HFF-Myc (cell line): ENCODE results near the gene ABCF3.

Experiments
- DNase-seq: peaks from one replicate; pipeline ENCODE4 v3.0.0-alpha.2; 2011; ENCODE audit warnings: low read depth; ENCODE audit errors: extremely low read depth
- H3K4me3 ChIP-seq: replicated peaks from 2 replicates; pipeline ENCODE4 v1.5.1; 2011; ENCODE audit warnings: low read depth, mild to moderate bottlenecking, control low read depth, low read length
- TF ChIP-seq, protein P1 (sequence below): IDR thresholded peaks from 2 replicates; pipeline ENCODE4 v1.5.1; 2012; ENCODE audit warnings: mild to moderate bottlenecking, low read depth, low read length, control low read depth; ENCODE audit errors: missing control alignments

Gene ABCF3

GRCh38 chr3:184173374-184173722 lies 12.7 kb upstream of the ABCF3 start:
- no peak overlapping the region for H3K4me3 ChIP-seq
- TF ChIP-seq, protein P1, sequence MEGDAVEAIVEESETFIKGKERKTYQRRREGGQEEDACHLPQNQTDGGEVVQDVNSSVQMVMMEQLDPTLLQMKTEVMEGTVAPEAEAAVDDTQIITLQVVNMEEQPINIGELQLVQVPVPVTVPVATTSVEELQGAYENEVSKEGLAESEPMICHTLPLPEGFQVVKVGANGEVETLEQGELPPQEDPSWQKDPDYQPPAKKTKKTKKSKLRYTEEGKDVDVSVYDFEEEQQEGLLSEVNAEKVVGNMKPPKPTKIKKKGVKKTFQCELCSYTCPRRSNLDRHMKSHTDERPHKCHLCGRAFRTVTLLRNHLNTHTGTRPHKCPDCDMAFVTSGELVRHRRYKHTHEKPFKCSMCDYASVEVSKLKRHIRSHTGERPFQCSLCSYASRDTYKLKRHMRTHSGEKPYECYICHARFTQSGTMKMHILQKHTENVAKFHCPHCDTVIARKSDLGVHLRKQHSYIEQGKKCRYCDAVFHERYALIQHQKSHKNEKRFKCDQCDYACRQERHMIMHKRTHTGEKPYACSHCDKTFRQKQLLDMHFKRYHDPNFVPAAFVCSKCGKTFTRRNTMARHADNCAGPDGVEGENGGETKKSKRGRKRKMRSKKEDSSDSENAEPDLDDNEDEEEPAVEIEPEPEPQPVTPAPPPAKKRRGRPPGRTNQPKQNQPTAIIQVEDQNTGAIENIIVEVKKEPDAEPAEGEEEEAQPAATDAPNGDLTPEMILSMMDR, result no peak
- no peak for DNase-seq

DNA sequence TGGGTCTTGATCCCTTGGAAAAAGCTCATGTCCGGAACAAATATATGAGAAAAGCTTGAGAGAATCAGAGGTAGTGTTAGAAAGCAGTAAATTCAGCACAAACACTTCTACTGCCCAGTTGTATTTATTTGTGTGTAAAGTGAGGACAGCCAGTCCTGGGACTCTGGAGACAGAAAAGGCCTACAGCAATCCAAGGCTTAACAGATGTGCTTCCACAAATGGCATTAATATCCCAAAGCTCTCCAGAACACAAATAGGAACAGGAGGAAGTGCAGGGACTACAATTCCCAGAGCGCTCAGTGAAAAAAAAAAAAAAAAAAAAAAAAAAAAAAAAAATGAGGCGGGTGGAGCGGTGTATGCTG lies 11.7 kb upstream of the ABCF3 start:
- no peak overlapping the region for H3K4me3 ChIP-seq
- TF ChIP-seq, protein P1, result no peak
- DNase-seq, result no peak

- H3K4me3 ChIP-seq, result peak within 1 kb of the TSS; percentile 84
- DNase-seq, result peak; percentile 96
- TF ChIP-seq, protein P1, result no peak
Observed at GRCh38 chr3:184174646-184175492, 11.1 kb upstream of the ABCF3 start, which contains the start of gene AP2M1. Gene AP2M1 (plus strand): TSS chr3:184174855. CDS start chr3:184176994, 2,139 bp downstream.

- peak overlapping the region; percentile 84 for H3K4me3 ChIP-seq
- TF ChIP-seq, protein P1, result no peak
- no peak for DNase-seq
Observed at GRCh38 chr3:184175506-184175905, 10.5 kb upstream of the ABCF3 start.

- peak overlapping the region; percentile 84 for H3K4me3 ChIP-seq
- TF ChIP-seq, protein P1, result no peak
- DNase-seq, result no peak
Observed at GRCh38 chr3:184175981-184176376, 10.0 kb upstream of the ABCF3 start.

- DNase-seq, result peak; percentile 75
- H3K4me3 ChIP-seq, result peak overlapping the region; percentile 84
- TF ChIP-seq, protein P1, result no peak
Observed at GRCh38 chr3:184176377-184177330, 9.3 kb upstream of the ABCF3 start.
